Ovary (tissue), 3 donors: ENCODE measurements around the gene ADCY9.

Experiments used
- EP300 ChIP-seq: sonication (generic); formaldehyde crosslinking; IDR thresholded peaks from one replicate; pipeline ENCODE4 v1.6.1; 2017; ENCODE audit warnings: antibody characterized with exemption
- POLR2A ChIP-seq: fragments of 450-650 bp; IDR thresholded peaks from one replicate; pipeline ENCODE4 v1.6.1; 2017; ENCODE audit warnings: antibody characterized with exemption, mild to moderate bottlenecking, moderate library complexity
- TF ChIP-seq, protein P1 (sequence below), 3 donors: fragments of 450-650 bp in 2 of 3; fragments of 200-600 bp in 1 of 3; IDR thresholded peaks; one replicate each; pipeline versions ENCODE4 v1.5.1 to v1.8.0; 2016 to 2022; ENCODE audit warnings: antibody characterized with exemption in 3 of 3, mild to moderate bottlenecking in 1 of 3
- donor health status: DM: no; HTN: no; CAD: no.

DNA sequence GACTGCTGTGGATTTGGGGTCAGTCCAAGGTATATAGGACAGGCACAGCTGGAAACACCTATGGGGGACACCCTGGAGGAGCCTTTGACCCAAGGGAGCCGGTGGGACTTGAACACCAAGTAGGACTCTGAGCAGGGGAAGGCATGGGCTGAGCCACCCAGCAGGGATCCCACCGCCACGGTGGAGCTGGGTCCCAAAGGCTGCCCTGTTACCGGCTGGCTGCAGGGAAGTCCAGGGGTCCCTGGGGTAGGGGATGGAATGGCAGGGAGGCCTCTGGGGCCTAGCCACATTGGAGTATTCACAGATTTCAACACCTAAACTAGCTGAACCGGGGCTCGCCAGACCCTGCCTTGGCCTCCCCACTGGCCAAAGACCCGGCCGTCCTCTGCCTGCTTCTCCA is 196.0 kb downstream of the ADCY9 start:
- TF ChIP-seq EP300 (no peak), POLR2A (no peak)
- TF ChIP-seq, protein P1, sequence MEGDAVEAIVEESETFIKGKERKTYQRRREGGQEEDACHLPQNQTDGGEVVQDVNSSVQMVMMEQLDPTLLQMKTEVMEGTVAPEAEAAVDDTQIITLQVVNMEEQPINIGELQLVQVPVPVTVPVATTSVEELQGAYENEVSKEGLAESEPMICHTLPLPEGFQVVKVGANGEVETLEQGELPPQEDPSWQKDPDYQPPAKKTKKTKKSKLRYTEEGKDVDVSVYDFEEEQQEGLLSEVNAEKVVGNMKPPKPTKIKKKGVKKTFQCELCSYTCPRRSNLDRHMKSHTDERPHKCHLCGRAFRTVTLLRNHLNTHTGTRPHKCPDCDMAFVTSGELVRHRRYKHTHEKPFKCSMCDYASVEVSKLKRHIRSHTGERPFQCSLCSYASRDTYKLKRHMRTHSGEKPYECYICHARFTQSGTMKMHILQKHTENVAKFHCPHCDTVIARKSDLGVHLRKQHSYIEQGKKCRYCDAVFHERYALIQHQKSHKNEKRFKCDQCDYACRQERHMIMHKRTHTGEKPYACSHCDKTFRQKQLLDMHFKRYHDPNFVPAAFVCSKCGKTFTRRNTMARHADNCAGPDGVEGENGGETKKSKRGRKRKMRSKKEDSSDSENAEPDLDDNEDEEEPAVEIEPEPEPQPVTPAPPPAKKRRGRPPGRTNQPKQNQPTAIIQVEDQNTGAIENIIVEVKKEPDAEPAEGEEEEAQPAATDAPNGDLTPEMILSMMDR (IDR thresholded peaks at IDR 0.05) = no peak
